ENCODE data around the gene ZBTB1.

DNA sequence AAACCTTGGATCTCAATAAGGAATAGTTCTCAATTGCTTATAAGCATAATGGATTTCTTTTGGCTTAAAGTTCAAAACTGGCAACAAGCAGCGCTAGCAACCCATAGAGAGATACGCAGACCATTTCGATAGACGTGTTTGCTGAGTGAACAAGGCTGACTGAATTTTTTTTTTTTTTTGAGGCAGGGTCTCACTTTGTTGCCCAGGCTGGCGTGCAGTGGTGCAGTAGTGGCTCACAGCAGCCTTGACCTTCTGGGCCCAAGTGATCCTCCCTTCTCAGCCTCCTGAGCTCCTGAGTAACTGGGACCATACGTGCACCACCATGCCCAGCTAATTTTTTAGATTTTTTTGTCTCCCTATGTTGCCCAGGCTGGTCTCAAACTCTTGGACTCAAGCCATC, 40.7 kb upstream of the ZBTB1 start:
- TF ChIP-seq, protein P1, sequence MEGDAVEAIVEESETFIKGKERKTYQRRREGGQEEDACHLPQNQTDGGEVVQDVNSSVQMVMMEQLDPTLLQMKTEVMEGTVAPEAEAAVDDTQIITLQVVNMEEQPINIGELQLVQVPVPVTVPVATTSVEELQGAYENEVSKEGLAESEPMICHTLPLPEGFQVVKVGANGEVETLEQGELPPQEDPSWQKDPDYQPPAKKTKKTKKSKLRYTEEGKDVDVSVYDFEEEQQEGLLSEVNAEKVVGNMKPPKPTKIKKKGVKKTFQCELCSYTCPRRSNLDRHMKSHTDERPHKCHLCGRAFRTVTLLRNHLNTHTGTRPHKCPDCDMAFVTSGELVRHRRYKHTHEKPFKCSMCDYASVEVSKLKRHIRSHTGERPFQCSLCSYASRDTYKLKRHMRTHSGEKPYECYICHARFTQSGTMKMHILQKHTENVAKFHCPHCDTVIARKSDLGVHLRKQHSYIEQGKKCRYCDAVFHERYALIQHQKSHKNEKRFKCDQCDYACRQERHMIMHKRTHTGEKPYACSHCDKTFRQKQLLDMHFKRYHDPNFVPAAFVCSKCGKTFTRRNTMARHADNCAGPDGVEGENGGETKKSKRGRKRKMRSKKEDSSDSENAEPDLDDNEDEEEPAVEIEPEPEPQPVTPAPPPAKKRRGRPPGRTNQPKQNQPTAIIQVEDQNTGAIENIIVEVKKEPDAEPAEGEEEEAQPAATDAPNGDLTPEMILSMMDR (IDR thresholded peaks at IDR 0.05) = no peak
- TF ChIP-seq POLR2A (IDR thresholded peaks at IDR 0.05) = no peak

Data from adrenal gland (tissue), 5 donors.